HuH-7.5 (cell line): ENCODE data around the gene NFYC.

Experiments used
- DNase-seq: peaks from one replicate; pipeline ENCODE4 v3.0.0; 2011; ENCODE audit warnings: low spot score

NFYC gene

GRCh38 chr1:40739455-40740008 lies 48.0 kb downstream of the NFYC start:
- no peak for DNase-seq

- DNase-seq: peak; percentile 20
These were observed 48.8 kb downstream of the NFYC start for GRCh38 chr1:40740039-40740996.

- DNase-seq: no peak
These were observed 49.7 kb downstream of the NFYC start for GRCh38 chr1:40740997-40741736.

GRCh38 chr1:40742363-40743061 lies 51.0 kb downstream of the NFYC start:
- DNase-seq: no peak

- DNase-seq: no peak
These were observed 51.9 kb downstream of the NFYC start for GRCh38 chr1:40743452-40743851.

- DNase-seq: no peak
These were observed 52.4 kb downstream of the NFYC start for GRCh38 chr1:40743860-40744259.

GRCh38 chr1:40745176-40745575 lies 53.7 kb downstream of the NFYC start:
- no peak for DNase-seq

- DNase-seq: no peak
These were observed 55.0 kb downstream of the NFYC start for GRCh38 chr1:40746344-40747090.

GRCh38 chr1:40748841-40749718 lies 57.6 kb downstream of the NFYC start:
- no peak for DNase-seq

GRCh38 chr1:40749817-40750216 lies 58.3 kb downstream of the NFYC start:
- no peak for DNase-seq

- DNase-seq: no peak
These were observed 59.0 kb downstream of the NFYC start for GRCh38 chr1:40750451-40750908.

GRCh38 chr1:40751802-40752201 lies 60.3 kb downstream of the NFYC start:
- DNase-seq: no peak

GRCh38 chr1:40753142-40753882 lies 61.8 kb downstream of the NFYC start:
- DNase-seq: no peak

GRCh38 chr1:40754201-40754600 lies 62.7 kb downstream of the NFYC start:
- DNase-seq: no peak

- DNase-seq: no peak
These were observed 63.6 kb downstream of the NFYC start for GRCh38 chr1:40755067-40755466.

GRCh38 chr1:40756523-40756922 lies 65.0 kb downstream of the NFYC start:
- DNase-seq: no peak

- no peak for DNase-seq
These were observed 65.6 kb downstream of the NFYC start for GRCh38 chr1:40757084-40757483.

GRCh38 chr1:40758004-40758403 lies 66.5 kb downstream of the NFYC start:
- no peak for DNase-seq

GRCh38 chr1:40758578-40759343 lies 67.3 kb downstream of the NFYC start:
- DNase-seq: no peak
